Left ventricle myocardium superior (tissue), 1 donor: Measurements from ENCODE around the gene GAB2. TPM values are rescaled to one million over a fixed set of nuclear protein-coding genes. Genes with fewer than 3 reads are reported as not detected.

Source experiments
- ATAC-seq: fragments of 200-7000 bp; cut with Tn5 transposase; one replicate; pipeline ENCODE4 v1.9.1; 2020; ENCODE audit warnings: mild to moderate bottlenecking, moderate library complexity
- DNase-seq: peaks from one replicate; pipeline ENCODE4 v3.0.0-alpha.2; 2020
- intact Hi-C: fragments of 100-400 bp; cut with micrococcal nuclease; formaldehyde crosslinking; loops from one replicate; pipeline ENCODE4 v1.11.0; 2022
- total RNA-seq: library from RNA; stranded (reverse); fragmentation: NEBNext Ultra II Directional; extraction: Animal tissue kit (Norgen Biotek cat#: 25700); gene quantifications from one replicate; pipeline ENCODE4 v1.2.1, GENCODE V29; 2021
- donor health status: DM: no; HTN: yes; CAD: no; lungs with severe emphysema.

The GAB2 gene
- total RNA-seq, 1 donor from 2014 or later: 17.2 TPM

- intact Hi-C loops: no loop called here
- DNase-seq (no peak), ATAC-seq (no peak)
Observed at GRCh38 chr11:78406568-78407196, 10.9 kb downstream of the GAB2 start.

DNA sequence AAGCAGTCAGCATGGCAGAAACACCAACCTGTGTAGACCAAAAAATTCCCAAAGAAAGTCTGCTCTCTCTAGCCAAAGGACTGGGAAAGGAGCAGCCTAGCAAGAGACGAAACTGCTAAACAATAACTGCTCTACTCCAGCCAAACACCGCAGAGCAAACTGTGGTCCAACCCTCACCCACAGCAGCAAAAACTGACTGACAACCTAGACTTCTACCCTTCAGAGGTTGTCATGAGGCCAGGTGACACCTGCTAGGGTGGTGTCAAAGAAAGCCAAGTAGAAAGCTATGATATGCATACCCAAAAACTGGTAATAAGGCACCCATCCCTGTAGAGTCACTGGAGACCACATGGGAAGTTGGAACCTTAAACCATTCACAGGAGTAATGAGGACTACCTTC lies 11.8 kb downstream of the GAB2 start:
- intact Hi-C loops: no loop called here
- DNase-seq: no peak
- ATAC-seq: no peak

GRCh38 chr11:78403781-78404180 lies 13.8 kb downstream of the GAB2 start:
- DNase-seq: no peak
- intact Hi-C loops: no loop called here
- ATAC-seq: no peak

- intact Hi-C loops: no loop called here
- ATAC-seq: no peak
- DNase-seq: no peak
Observed at GRCh38 chr11:78402847-78403246, 14.8 kb downstream of the GAB2 start.

GRCh38 chr11:78400702-78401101 lies 16.9 kb downstream of the GAB2 start:
- DNase-seq (no peak), ATAC-seq (no peak)
- intact Hi-C loops: no loop called here

GRCh38 chr11:78400116-78400515 lies 17.5 kb downstream of the GAB2 start:
- intact Hi-C loops: no loop called here
- no peak for ATAC-seq
- no peak for DNase-seq

DNA sequence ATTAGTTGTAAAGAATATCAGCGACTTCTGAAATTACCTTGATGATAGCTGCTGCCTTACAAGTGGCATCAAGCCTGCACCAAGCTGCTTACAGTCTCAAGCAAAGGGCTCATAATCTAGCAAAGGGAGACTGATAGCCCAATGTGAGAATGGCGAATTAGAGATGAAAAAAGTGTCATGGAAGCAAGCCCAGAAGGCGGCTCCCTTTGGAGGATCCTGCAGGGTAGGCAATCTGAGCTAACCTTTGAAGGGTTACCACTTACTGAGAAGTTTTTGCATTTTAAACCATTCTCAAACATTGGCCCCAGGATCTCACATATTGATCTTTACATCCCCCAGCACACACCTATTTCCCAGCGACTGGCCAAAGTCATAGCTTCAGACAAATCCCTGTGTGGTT lies 18.5 kb downstream of the GAB2 start:
- ATAC-seq (no peak), DNase-seq (no peak)
- intact Hi-C loops: no loop called here

- intact Hi-C loops: no loop called here
- ATAC-seq: no peak
- no peak for DNase-seq
Observed at GRCh38 chr11:78398715-78399114, 18.9 kb downstream of the GAB2 start.

GRCh38 chr11:78397398-78397797 lies 20.2 kb downstream of the GAB2 start:
- ATAC-seq (peak; percentile 31), DNase-seq (no peak)
- intact Hi-C loops: no loop called here

DNA sequence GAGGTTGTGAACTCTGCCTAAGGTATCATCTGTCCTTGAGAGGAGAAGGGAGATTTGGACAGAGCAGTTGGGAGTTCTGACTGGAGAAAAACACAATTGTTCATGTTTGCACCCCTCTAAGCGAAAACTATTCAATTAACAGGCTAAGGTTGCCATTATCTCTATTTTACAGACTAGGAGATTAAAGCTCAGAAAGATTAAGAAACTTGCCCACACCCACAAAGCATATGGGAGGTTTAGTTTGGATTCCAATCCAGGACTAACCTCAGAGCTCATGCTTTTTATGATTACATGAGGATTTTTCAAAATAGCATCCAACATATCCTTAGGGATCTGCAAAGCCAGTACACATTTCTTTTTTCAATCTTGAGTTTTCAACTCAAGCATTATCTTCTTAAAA lies 22.0 kb downstream of the GAB2 start:
- intact Hi-C loops: no loop called here
- no peak for ATAC-seq
- DNase-seq: no peak

DNA sequence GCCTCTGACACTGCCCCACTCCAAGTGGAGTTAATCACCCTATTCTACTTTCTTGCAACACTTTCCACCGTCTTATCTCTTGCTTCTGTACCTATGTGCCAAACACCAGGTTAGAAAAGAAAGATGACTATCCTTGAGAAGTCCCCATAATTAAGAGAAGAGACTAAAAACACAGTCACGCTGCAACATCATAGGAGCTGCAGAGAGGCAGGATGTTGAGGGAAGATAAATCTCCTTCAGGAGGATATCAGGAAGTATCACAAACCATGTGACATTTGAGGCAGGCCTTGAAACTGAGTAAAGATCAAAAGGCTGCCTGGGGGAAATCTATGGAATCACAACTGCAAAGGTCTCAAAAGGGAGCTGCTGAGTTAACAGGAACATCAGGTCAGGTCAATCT lies 24.8 kb downstream of the GAB2 start:
- DNase-seq (no peak), ATAC-seq (no peak)
- intact Hi-C loops: no loop called here

DNA sequence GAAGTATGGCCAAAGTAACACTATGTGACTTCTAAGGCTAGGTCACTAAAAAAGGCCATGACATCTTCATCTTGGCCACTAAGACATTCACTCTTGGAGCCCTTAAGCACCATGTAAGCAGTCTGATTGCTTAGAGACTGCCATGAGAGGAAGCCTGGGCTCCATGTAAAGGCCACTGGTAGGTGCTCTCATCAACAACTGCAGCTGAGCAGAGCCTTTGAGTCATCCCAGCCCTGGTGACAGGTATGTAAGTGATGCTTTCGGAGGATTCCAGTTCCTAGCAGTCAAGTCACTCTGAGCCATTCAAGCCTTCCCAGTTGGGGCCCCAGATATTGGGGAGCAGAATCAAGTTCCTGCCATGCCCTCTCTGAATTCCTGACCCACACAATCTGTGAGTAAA lies 26.2 kb downstream of the GAB2 start:
- intact Hi-C loops: no loop called here
- ATAC-seq (no peak), DNase-seq (no peak)

DNA sequence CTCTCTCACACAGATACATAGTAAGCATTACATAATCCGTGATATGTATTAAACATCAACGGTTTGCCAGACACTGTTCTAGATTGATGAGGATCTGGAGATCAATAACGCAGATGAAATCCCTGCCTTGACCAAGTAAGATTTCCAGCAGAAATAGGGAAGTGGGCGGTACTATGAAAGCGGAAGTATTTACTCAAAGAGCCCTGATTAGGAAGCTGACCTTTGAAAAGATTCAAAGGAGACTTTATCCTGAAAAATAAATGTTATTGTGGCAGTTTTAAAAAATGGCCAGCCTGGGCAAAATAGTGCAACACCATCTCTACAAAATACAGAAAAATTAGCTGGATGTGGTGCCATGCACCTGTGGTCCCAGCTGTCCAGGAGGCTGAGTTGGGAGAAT lies 26.8 kb downstream of the GAB2 start:
- intact Hi-C loops: no loop called here
- no peak for ATAC-seq

GRCh38 chr11:78386215-78386941 lies 31.2 kb downstream of the GAB2 start:
- DNase-seq (no peak), ATAC-seq (no peak)
- intact Hi-C loops: no loop called here

More for the DNA sequence above, 26.8 kb downstream of the GAB2 start:
- no peak for DNase-seq

GRCh38 chr11:78385205-78385604 lies 32.4 kb downstream of the GAB2 start:
- DNase-seq (no peak), ATAC-seq (no peak)
- intact Hi-C loops: no loop called here

GRCh38 chr11:78384231-78384630 lies 33.4 kb downstream of the GAB2 start:
- DNase-seq: no peak
- intact Hi-C loops: no loop called here

GRCh38 chr11:78381865-78382264 lies 35.8 kb downstream of the GAB2 start:
- intact Hi-C loops: no loop called here
- no peak for ATAC-seq
- DNase-seq: no peak

More at GRCh38 chr11:78384231-78384630, 33.4 kb downstream of the GAB2 start:
- no peak for ATAC-seq

- ATAC-seq (no peak), DNase-seq (no peak)
- intact Hi-C loops: no loop called here
Observed at GRCh38 chr11:78380615-78381051, 37.0 kb downstream of the GAB2 start.

- intact Hi-C loops: no loop called here
- DNase-seq: no peak
- peak; percentile 54 for ATAC-seq
Observed at GRCh38 chr11:78379039-78379670, 38.5 kb downstream of the GAB2 start.

DNA sequence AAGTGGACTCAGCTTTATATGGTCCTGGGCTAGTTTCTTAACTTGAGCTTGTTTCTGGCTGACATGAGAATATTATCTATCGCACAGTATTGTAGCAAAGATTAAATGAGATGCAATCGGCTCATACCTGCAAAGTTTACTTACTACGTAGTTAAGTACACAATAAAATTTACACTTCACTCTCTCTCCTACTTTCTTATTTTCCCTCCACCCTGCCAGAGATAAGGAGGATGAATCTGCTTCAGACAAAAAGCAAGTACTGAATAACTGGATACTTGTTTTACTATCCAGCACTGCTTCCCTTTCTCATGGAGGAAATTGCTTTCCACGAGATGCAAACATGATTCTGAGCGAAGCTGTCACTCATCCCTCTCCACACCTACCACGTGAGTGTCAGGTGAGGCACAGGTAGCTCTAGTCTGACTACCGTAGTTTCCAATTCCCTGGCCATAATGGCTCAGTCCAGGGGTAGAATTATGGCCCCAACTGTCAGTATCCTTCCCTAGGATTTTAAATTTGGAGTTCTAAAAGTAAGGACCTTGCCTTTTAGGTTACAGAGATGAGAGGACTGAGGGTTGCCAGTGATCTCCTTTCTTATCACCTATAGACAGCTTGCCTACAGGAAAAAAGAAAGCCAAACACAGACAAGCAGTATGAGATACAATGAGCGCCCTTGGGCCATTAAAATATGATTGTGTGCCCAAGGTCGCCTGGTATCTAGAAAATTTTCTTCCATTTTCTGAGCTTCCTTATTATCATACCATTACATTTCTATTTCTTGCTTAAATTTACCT lies 39.8 kb downstream of the GAB2 start:
- intact Hi-C loops: no loop called here
- no peak for ATAC-seq
- no peak for DNase-seq
